Measurements from ENCODE around the gene TWIST2. TPM values are rescaled to one million over a fixed set of nuclear protein-coding genes. Genes with fewer than 3 reads are reported as not detected.

TWIST2 gene
- total RNA-seq, 1 donor: 9.4 TPM

DNA sequence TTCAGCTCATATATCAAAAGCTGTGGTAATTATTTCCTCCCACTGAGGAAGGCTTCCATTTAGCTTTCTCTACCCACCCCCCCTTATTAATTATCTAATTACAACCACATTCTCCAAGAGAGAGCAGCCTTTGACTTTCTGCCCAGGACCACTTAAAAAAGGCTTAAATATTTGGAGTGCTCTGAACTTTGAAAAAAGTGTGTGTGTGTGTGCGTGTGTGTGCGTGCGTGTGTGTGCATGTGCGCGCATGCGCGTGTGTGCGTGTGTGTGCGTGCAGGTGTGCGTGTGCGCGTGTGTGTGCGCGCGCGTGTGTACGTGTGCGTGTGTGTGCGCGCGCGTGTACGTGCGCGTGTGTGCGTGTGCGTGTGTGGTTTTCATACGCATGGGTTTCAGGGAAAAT lies 57.8 kb downstream of the TWIST2 start:
- Histone ChIP-seq H4K20me1 (ENCODE audit: insufficient read depth, low read length) (no peaks in the 10 kb centered on the region), H3K79me2 (ENCODE audit: insufficient read depth, low read length) (peaks cover 10% of the 10 kb centered on the region), H3K4me1 (ENCODE audit: insufficient read depth, low read length) (peaks cover 5% of the 10 kb centered on the region), H3K36me3 (ENCODE audit: insufficient read depth, low read length) (no peaks in the 10 kb centered on the region), H3K27me3 (ENCODE audit: insufficient read depth, low read length) (no peaks in the 10 kb centered on the region), H3K4me2 (ENCODE audit: insufficient read depth, low read length) (no peak overlapping the region), H3K4me3 (ENCODE audit: insufficient read depth, low read length) (no peak overlapping the region), H3K27ac (ENCODE audit: low read depth, low read length) (no peak overlapping the region), H2AFZ (ENCODE audit: low read length) (no peak overlapping the region), H3K9me3 (ENCODE audit: low read depth, low read length) (no peaks in the 10 kb centered on the region)
- DNase-seq (ENCODE audit: insufficient read length, low spot score, missing footprints): no peak
- TF ChIP-seq, protein P1, sequence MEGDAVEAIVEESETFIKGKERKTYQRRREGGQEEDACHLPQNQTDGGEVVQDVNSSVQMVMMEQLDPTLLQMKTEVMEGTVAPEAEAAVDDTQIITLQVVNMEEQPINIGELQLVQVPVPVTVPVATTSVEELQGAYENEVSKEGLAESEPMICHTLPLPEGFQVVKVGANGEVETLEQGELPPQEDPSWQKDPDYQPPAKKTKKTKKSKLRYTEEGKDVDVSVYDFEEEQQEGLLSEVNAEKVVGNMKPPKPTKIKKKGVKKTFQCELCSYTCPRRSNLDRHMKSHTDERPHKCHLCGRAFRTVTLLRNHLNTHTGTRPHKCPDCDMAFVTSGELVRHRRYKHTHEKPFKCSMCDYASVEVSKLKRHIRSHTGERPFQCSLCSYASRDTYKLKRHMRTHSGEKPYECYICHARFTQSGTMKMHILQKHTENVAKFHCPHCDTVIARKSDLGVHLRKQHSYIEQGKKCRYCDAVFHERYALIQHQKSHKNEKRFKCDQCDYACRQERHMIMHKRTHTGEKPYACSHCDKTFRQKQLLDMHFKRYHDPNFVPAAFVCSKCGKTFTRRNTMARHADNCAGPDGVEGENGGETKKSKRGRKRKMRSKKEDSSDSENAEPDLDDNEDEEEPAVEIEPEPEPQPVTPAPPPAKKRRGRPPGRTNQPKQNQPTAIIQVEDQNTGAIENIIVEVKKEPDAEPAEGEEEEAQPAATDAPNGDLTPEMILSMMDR (IDR thresholded peaks at IDR 0.05; ENCODE audit: extremely low read depth, low read depth, low read length): no peak

DNA sequence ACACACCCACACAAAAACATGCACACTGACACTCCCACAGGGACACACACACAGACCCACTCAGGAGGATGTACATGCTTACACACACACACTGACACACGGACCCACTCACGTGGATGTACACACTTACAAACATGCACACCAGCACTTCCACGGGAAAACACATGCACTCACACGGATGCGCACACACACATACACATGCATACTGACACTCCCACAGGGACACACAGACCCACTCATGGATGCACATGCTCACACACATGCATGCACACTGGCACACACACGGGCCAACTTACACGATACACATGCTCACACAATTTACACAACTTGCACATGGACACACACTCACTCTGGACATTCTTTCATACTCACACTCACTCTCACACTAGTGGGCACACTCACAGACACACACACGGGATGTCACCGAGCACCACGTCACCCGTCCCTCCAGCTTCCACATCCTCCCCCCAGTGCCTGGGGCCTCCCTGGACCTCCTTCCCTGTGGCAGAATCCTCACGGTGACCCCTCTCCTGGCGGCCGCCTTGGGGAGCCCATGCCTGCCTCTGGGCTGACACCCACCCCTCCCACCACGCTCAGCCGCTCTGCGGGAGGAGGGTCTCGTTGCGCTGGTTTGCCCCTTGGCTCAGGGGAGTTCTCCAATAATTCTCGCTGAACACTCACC lies 58.5 kb downstream of the TWIST2 start:
- TF ChIP-seq, protein P1 (IDR thresholded peaks at IDR 0.05; ENCODE audit: extremely low read depth, low read depth, low read length): no peak
- Histone ChIP-seq H3K27me3 (ENCODE audit: insufficient read depth, low read length) (no peaks in the 10 kb centered on the region), H3K79me2 (ENCODE audit: insufficient read depth, low read length) (peaks cover 10% of the 10 kb centered on the region), H3K4me2 (ENCODE audit: insufficient read depth, low read length) (no peak overlapping the region), H3K27ac (ENCODE audit: low read depth, low read length) (no peak overlapping the region), H3K4me3 (ENCODE audit: insufficient read depth, low read length) (no peak overlapping the region), H3K9me3 (ENCODE audit: low read depth, low read length) (no peaks in the 10 kb centered on the region), H4K20me1 (ENCODE audit: insufficient read depth, low read length) (no peaks in the 10 kb centered on the region), H2AFZ (ENCODE audit: low read length) (no peak overlapping the region), H3K4me1 (ENCODE audit: insufficient read depth, low read length) (peaks cover 5% of the 10 kb centered on the region), H3K36me3 (ENCODE audit: insufficient read depth, low read length) (no peaks in the 10 kb centered on the region)
- no peak for DNase-seq (ENCODE audit: insufficient read length, low spot score, missing footprints)

DNA sequence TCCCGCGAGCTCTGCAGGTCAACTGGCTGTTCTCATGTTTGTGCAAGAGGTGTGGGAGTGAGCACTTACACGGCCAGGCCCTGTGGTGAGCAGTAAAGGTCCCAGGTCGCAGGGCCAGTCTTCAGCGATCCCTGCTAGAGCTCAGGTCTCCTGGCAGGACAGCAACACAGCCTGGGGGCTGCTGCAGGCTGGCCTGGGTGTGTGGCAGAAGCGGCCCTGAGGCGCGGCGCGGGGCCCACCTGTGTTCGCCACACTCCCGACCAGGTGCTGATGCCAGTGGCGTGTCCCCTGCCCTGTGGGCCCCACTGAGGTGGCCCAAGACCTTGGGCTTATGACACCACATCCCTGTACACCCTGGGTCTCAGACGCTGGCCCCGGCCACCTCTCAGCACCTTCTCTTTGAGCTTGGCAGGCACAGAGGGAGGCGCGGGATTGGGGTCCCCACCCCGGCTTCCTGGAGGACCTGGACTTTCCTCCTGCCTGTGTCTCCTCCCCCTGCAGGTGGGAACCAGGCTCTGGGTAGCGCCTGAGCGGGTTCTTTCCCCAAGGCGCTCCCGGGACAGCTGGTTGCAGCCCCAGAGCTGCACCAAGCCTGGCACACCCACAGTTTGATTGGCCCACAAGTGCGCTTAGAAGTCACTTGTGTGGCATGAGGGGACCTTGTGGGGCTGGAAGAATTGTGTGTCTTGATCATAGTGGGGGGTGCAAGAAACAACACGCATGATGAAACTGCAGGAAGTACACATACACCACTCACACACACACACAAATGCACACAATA lies 59.2 kb downstream of the TWIST2 start:
- DNase-seq (ENCODE audit: insufficient read length, low spot score, missing footprints): no peak
- H3K4me2 ChIP-seq (ENCODE audit: insufficient read depth, low read length): no peak overlapping the region
- no peaks in the 10 kb centered on the region for H4K20me1 ChIP-seq (ENCODE audit: insufficient read depth, low read length)
- H3K9me3 ChIP-seq (ENCODE audit: low read depth, low read length): no peaks in the 10 kb centered on the region
- peaks cover 5% of the 10 kb centered on the region for H3K4me1 ChIP-seq (ENCODE audit: insufficient read depth, low read length)
- no peak overlapping the region for H3K4me3 ChIP-seq (ENCODE audit: insufficient read depth, low read length)
- H3K36me3 ChIP-seq (ENCODE audit: insufficient read depth, low read length): no peaks in the 10 kb centered on the region
- H3K27ac ChIP-seq (ENCODE audit: low read depth, low read length): no peak overlapping the region
- peaks cover 6% of the 10 kb centered on the region for H3K79me2 ChIP-seq (ENCODE audit: insufficient read depth, low read length)
- H2AFZ ChIP-seq (ENCODE audit: low read length): no peak overlapping the region
- TF ChIP-seq, protein P1 (IDR thresholded peaks at IDR 0.05; ENCODE audit: extremely low read depth, low read depth, low read length): no peak
- no peaks in the 10 kb centered on the region for H3K27me3 ChIP-seq (ENCODE audit: insufficient read depth, low read length)

DNA sequence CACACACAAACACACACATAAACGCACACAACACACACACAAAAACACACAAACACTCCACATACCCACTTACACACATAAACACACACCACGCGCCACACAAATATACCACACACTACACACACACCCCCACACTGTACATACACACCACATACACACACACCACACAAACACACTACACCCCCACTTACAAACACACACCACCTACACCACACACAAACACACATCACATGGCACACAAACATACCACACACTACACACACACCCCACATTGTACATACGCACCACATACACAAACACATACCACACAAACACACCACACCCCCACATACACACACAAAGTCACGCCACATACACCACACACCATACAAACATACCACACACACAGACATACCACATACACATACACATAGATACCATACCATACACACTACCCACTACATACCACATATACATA lies 59.9 kb downstream of the TWIST2 start:
- H3K4me3 ChIP-seq (ENCODE audit: insufficient read depth, low read length): no peak overlapping the region
- no peak overlapping the region for H3K4me2 ChIP-seq (ENCODE audit: insufficient read depth, low read length)
- no peak for DNase-seq (ENCODE audit: insufficient read length, low spot score, missing footprints)
- no peaks in the 10 kb centered on the region for H4K20me1 ChIP-seq (ENCODE audit: insufficient read depth, low read length)
- no peaks in the 10 kb centered on the region for H3K9me3 ChIP-seq (ENCODE audit: low read depth, low read length)
- peaks cover 5% of the 10 kb centered on the region for H3K4me1 ChIP-seq (ENCODE audit: insufficient read depth, low read length)
- peaks cover 4% of the 10 kb centered on the region for H3K79me2 ChIP-seq (ENCODE audit: insufficient read depth, low read length)
- H3K36me3 ChIP-seq (ENCODE audit: insufficient read depth, low read length): no peaks in the 10 kb centered on the region
- TF ChIP-seq, protein P1 (IDR thresholded peaks at IDR 0.05; ENCODE audit: extremely low read depth, low read depth, low read length): no peak
- H3K27ac ChIP-seq (ENCODE audit: low read depth, low read length): no peak overlapping the region
- H2AFZ ChIP-seq (ENCODE audit: low read length): no peak overlapping the region
- H3K27me3 ChIP-seq (ENCODE audit: insufficient read depth, low read length): no peaks in the 10 kb centered on the region
